Myometrial cell (primary cell): ENCODE data around the gene CXCL3. TPM values are rescaled to one million over a fixed set of nuclear protein-coding genes. Genes with fewer than 3 reads are reported as not detected.

Source experiments
- total RNA-seq: library from RNA; depleted of rRNA; stranded (reverse); fragments of >200 nt; gene quantifications from 2 replicates; pipeline ENCODE4 v1.2.3, GENCODE V29; 2015

Gene CXCL3
- total RNA-seq = 0.18 and 1.4 TPM in 2 replicates

GRCh38 chr4:74038425-74039314, at the start of gene CXCL3:
Gene CXCL3 (minus strand): TSS chr4:74038689. CDS start chr4:74038611, 78 bp downstream.

GRCh38 chr4:73998040-73999011, 40.2 kb downstream of the CXCL3 start, which contains the start of gene CXCL5:
Gene CXCL5 (minus strand): TSS chr4:73998677. CDS start chr4:73998581, 96 bp downstream.

GRCh38 chr4:73988061-73988460, 50.4 kb downstream of the CXCL3 start, which contains the start of gene PPBP:
Gene PPBP (minus strand): TSS chr4:73988190. CDS start chr4:73988103, 87 bp downstream.

Other genes with a start within 250 kb of the CXCL3 start
- gene CXCL6, start 202.0 kb downstream of the CXCL3 start, total RNA-seq = 0.58 and 4.6 TPM in 2 replicates
- gene PF4V1, start 185.4 kb downstream of the CXCL3 start, total RNA-seq = 1.6 TPM in 1 of 2 replicates, not detected in the other
- 12.7 and 17.7 TPM in 2 replicates for gene CXCL1, start 169.3 kb downstream of the CXCL3 start, total RNA-seq
- 1.8 TPM in 1 of 2 replicates, not detected in the other for gene PF4, start 56.7 kb downstream of the CXCL3 start, total RNA-seq
- not detected in 2 replicates for gene PPBP, start 50.5 kb downstream of the CXCL3 start, total RNA-seq
- 1.7 and 2.7 TPM in 2 replicates for gene CXCL5, start 40.0 kb downstream of the CXCL3 start, total RNA-seq
- gene CXCL2, start 60.5 kb upstream of the CXCL3 start, total RNA-seq = 0.29 and 2.8 TPM in 2 replicates
- 4.6 and 6.3 TPM in 2 replicates for gene MTHFD2L, start 119.4 kb upstream of the CXCL3 start, total RNA-seq